GM19023 (cell line): Measurements from ENCODE around the gene MPRIP.

ENCODE experiments used
- ATAC-seq: cut with Tn5 transposase; IDR thresholded peaks from one replicate; pipeline ENCODE4 v1.9.1; 2021; ENCODE audit warnings: mild to moderate bottlenecking, moderate library complexity; ENCODE audit not compliant: unreplicated experiment

Gene MPRIP

DNA sequence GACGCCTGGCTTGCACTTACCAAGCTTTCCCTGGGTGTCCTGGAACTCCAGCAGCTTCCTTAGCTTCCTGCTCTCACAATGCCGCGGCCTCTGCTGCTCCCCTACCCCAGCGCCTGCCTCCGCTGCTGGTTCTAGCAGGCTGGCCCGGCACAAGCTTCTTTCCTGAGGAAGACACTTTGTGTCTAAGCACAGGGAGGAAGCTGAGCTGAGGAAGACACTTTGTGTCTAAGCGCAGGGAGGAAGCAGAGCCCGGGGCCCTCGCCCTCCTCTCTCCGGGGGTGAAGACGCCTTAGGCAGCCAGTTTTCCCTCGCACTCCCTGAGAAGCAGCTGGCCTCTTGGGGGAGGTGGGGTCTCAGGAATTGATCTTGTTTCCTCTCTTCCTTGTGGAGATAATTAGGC, 99.0 kb downstream of the MPRIP start:
- no peak for ATAC-seq

DNA sequence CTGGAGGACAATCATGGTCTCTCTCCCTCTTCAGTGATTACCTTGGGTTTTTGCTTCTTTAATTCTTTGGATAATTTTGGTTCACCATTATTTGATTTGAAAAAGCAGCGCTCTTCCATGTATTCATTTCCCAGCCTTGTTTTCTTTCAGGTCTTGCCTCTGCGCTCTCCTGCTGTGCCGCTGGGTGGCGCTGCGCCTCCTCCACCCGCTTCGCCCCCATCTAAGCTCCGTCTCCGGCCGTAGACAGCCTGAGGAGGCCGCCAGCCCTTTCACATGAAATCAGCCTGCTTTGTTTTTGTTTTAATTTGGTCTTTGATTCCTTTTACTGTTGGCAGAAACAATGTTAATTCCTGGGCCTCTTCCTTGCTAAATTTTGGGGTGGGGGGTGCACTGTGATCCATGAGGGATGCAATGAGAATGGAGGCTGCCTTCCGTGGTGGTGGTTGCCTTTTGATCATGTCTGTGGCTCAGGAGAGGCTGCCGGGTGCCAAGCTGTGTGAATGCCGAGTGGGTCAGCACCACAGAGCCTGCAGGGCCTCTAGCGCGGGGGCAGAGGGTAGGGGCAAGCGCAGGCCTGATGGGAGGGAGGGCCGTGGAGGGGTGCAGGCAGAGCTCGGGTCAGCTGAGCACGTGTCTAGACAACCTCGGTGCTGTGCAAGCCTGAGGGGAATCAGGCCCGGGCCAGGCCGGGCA, 99.7 kb downstream of the MPRIP start:
- ATAC-seq: no peak

DNA sequence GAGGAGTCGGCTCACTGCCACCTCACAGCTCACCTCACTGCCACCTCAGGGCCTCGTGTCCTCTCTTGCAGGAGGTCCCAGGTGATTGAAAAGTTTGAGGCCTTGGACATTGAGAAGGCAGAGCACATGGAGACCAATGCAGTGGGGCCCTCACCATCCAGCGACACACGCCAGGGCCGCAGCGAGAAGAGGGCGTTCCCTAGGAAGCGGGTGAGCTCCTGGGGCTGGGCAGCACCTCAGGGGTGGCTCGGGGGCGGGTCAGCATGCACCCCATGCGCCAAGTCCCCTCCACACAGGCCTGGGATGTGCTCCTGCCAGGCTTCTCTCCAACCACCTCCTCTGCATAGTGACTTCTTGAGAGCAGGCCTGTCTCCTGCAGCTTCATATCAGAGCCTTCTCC, 100.3 kb downstream of the MPRIP start:
- no peak for ATAC-seq

DNA sequence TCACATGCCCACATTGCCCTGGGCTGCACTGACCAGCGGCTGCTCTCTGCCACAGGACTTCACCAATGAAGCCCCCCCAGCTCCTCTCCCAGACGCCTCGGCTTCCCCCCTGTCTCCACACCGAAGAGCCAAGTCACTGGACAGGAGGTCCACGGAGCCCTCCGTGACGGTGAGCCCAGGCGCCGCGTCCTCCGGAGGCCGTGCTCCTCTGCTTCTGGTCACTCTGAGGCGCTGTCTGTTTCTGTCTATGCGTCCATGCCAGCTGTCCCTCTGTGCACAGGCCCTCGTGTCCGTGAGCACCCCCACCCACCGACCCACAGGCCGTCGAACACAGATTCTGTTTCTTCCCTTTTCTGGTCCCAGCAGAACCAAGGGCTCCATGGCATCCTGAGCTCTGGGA, 101.2 kb downstream of the MPRIP start:
- ATAC-seq: no peak

DNA sequence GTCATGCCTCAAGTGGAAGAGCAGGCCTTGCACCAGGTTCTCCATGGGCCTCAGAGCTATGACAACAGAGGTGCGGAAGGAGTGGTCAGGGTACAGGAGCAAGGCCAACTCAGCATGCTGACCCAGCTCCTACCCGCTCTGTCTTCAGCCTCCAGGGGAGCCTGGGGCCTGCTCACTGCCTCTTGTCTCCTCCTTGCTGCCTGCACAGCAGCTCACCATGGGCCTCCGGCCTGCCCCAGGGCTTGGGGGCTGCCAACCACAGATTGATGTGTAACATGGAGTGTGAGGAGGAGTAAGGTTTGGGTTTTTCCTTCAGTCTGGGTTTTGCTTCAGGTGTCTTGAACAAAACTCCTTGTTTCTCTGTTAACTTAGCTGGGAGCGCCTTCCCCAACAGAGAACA, 101.8 kb downstream of the MPRIP start:
- no peak for ATAC-seq

DNA sequence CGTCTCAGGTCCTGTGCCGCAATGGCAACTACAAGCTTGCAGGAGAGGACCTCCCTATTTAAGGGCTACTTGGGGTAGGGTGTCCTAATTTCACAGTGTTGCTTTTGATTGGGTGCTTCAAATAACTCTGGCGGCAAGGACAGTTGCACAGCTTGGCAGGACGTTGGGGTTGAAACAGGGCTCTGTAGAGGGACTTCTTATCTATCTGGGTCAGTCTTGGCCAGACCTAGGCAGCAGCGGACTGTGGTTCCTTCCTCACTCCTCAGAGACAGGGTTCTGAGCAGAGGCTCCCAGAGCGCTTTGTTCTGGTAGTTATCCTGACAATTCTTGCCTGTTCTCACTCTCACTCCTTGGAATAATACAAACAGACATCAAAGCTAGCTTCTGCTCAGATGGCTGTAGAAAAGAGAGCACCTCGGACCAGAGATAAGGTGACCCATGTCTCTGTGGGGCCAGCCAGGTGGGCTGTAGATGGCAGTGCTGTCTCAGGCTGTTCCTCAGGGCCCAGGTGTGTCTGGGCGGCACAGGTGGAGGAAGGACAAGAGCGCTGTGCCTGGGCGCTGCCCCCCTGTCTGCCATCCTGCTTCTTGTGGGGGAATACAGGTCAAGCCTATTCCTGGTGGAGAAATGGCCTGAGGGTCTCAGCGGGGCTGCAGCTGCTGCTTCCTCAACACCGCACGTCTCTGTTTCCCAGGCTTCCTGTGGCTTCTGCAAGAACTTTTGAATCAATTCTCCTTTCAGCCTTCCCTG, 102.8 kb downstream of the MPRIP start:
- ATAC-seq: no peak

DNA sequence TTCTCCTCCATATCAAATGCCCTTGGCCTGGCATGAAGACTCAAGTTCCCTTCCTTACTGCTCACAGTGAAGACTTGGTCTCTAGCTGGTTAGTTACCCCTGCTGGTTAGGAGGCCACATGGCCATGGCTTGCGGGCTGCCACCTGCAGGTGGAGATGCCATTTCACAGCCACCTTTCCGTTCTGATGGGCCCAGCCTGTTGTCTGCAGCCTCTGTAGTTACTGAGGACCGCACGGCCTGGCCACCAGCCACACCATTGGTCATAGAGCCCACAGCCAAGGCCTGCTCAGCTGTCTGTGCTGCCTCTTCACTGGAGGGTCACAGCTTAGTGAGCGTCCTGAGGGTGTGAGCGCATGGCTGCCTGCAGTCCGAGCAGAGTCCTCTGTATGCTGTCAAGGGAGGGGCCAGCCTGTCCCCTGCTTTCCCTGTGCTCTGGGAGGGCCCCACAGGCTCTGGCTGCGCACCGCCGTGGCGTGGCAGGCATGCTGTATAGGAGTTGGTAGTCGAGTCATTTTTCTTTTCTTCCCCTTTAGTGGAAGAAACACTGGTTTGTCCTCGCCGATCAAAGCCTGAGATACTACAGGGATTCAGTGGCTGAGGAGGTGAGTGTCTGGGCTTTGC, 104.6 kb downstream of the MPRIP start:
- ATAC-seq: no peak

DNA sequence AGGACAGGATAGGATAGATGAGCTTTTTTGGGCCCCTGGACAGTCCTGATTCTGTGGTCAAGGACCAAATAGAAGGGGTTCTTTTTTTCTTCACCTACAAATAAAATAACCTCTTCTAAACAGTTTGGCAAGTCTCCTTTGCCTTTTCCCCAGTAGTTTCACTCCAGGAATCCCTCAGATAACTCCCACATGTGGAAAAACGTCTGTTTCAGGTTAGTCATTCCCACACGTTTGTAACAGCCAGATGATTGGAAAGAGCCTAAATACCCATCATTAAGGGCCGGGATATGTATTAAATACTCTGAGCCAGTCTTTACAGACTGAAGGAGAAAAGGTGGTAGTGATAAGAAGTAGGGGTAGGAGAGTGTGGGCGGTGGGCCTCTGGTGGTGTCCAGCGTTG, 105.6 kb downstream of the MPRIP start:
- ATAC-seq: no peak

DNA sequence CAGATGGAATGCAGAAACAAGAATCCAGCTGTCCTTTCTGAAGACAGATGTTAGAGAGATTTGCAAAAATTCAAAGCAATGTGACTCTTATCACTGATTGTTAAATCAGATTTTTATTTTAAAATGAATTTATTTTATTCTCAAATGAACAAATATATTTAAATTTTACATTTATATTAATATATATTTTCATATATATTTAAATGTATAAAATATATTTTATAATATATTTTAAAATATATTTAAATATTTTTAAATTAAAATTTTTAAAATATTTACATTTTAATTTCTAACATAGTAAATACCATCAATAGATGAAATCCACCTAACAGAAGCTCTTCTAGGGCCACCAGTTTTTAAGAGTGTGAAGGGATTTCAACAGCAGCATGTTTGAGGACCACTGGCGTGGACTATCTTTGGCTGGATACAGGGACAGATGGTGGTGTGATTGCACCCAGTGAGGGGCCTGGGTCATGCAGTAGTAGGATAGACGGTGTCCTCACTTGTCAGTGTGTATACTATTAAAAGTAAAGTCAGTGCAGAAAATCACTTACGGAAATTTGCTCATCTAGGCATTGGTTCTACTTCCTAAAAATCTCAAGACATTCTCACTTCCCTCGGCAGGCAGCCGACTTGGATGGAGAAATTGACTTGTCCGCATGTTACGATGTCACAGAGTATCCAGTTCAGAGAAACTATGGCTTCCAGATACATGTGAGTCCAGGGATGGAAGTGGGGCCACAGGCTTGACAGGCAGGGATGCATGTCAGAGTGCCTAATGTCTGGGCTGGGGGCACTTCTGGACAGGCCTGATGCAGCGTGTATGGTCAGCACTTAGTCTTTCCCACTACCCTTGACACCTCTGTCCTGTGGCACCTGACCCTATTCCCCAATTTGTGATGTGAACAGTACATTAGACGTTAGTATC, 107.5 kb downstream of the MPRIP start:
- no peak for ATAC-seq

DNA sequence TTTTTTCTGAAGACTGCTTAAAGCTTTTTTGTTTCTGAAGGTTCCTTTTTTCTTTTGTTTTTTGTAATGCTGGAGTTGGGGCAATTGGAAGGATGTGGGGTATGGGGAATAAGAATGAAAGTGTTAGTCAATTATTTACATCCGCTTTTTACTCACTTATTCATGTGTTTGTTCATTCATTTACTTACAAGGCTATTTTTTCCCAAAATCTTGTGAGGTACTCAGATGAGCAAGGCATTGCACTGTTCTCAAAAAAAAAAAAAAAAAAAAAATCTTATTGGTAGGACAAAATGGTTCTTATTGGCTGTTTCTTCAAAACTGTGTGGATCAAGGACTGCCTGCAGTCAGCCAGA, 108.2 kb downstream of the MPRIP start:
- ATAC-seq: no peak

DNA sequence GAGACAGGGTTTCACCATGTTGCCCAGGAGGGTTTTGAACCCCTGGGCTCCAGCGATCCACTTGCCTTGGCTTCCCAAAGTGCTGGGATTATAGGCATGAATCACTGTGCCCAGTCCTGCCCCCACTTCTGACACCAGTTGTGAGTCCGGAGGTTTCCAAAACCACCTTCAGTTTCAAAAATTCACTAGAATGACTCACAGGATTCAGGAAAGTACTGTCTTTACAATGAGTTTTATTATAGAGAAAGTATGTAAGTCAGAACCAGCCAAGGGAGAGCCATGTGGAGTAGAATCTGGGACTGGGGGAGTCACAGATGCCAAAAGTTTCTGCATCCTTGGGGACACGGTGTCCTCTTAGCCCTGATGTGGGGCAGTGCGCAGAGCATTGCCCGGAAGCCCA, 108.8 kb downstream of the MPRIP start:
- no peak for ATAC-seq

DNA sequence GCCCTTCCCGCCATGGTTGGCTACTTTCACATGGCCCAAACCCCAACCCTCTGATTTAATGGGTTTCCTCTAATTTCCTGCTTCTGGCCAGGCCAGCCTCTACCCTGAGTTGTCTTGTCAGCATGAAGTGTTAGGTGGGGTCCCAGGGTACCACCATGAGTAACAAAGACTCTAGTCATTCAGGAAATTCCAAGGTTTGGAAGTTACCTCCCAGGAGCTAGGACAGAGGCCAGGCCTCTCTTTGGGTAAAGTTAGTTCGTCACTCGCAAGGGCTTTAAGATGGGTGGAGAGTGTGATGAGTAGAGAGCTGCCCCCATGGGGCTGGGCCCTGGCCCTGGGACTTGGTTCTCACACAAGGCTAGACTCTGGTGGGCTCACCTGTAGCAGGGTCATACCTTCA, 109.3 kb downstream of the MPRIP start:
- no peak for ATAC-seq

DNA sequence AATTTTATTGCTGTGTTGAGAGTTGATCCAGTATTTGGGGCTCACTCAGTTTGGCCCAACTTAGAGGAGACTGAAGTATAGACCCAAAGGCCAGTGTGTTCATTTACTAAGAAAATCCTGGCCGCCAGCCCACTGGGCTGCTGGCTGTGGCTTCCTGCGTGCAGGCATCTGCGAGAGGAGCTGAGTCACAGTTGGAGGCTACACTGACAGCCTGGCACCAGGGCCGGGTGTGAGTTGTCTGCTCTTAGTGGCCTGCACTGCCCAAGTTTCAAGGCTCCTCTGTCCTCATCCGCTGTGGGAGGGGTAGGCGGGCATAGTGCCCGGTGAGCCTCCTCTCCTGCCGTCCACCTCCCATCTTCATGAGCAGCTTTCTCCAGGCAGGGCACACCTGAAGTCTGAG, 109.7 kb downstream of the MPRIP start:
- ATAC-seq: no peak

DNA sequence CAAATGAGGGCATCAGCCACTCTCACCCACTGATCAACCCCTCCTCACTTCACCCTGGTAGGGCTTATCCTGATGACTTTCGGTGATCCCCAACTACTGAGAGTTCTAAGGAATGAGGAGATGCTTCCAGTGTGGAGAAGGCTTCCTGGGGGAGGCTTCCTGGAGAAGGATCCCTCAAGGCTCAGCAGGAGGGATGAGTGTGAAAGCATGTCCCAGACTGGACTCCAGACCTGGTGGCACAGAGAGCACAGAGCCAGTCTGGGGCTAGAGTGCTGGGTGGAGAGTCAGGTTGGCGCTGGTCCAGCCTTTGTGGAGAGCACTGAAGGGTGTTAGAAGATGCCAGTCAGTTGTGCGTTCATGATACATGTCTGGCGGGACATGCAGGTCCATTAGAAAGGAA, 110.1 kb downstream of the MPRIP start:
- ATAC-seq: no peak

DNA sequence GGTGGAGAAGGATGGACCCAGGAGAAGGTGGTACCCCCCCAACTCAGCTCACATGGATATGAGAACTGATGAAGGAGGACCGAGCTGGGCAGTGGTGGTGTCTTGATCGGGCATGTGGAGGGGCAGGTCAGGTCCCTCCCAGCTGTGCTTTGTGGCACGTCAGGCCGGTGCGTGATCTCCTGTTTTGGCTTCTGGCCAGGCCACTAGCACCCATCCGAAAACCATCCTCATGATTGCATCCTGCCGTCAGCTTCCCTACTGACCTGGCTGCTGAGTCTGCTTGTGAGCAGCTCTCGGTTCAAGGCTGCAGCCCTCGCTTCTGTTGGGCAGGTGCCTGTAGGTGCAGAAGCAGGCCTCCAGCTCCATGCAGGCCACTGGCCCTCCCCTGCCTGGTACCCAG, 110.8 kb downstream of the MPRIP start:
- no peak for ATAC-seq

DNA sequence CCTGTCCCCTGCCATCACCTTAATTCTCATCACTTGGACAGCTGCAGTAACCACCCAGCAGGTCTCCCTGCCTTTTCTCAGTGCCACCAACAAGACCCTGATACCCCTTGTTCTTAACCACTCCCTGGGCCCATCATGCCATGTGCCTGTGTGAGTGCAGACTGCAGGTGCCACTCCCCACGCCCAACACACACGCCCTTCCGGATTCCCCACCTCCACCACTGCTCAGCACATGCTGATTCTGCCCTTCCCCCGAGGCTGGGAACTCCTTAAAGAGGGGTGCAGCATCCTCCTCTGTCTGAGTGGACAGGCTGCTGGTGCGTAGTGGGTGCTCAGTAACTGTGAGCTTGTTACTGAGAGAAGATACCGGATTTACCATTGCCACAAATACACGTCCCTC, 111.5 kb downstream of the MPRIP start:
- no peak for ATAC-seq

DNA sequence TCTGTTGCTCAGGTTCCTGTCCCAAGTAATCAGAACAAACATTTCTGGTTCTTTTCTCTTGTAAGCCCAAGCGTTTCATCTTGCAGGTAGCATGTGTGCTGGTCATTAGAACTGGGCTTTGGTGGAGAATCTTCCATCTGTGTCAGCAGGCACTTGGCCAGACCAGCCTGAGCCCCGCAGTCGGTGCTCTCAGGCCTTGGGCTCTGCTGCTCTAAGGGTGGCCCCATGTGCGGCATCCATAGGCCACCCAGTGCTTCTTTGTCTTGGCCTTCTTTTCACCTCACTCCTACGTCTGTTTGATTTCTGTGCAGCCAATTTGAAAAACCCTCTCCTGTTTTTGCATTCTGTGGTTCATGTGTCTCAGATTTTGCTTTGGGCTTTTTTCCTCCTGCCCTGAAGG, 112.3 kb downstream of the MPRIP start:
- ATAC-seq: no peak

DNA sequence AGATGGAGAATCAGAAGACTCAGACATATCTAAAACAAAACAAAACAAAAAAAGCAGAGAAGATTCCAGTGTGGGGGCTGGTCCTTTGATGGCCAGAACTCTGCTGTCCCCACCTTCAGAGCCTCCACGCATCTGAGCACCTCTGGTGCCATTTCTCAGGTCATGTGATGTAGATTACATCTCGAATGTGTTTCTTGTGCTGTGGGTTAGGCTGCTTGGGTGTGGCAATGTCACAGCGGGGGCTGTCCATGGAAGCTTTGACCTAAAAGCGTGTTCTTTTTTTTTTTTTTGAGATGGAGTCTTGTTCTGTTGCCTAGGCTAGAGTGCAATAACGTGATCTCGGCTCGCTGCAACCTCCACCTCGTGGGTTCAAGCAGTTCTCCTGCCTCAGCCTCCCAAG, 112.7 kb downstream of the MPRIP start:
- no peak for ATAC-seq

DNA sequence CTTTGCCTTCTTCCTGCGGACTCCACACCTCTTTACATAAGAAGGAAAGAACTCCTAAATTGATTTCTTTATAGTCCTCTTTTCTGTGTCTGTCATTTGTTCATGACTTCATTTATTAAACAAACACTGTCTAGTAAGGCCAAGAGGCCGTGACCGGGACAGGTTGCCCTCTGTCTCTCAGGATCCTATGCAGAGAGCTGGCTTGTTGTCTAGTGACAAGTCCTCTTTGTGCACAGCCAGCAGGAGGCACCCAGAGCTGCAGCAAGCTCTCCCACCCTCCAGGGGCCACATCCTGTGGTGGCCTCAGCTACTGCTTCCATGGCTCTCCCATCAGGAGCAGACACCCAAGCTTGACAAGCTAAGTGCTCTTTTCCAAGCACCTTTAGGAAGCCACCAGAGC, 113.3 kb downstream of the MPRIP start:
- ATAC-seq: no peak

DNA sequence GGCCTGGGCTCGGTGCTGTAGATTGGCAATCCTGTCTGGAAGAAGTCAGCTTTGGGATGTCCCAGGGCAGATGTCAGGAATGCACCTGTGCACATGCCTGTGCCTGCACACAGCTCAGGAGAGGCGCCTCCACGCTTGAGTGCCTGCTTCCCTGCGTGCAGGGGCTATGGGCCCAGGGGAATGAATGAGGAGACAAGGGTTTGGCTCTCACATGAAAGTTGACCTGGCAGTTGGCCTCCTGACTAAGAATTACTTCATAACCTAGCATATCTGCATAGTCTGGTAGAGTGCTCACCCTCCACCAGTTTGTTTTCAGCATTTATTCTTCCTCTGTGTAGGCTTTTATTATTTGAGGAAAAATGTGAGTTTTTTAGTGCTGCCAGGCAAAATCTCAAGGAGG, 113.8 kb downstream of the MPRIP start:
- ATAC-seq: no peak

DNA sequence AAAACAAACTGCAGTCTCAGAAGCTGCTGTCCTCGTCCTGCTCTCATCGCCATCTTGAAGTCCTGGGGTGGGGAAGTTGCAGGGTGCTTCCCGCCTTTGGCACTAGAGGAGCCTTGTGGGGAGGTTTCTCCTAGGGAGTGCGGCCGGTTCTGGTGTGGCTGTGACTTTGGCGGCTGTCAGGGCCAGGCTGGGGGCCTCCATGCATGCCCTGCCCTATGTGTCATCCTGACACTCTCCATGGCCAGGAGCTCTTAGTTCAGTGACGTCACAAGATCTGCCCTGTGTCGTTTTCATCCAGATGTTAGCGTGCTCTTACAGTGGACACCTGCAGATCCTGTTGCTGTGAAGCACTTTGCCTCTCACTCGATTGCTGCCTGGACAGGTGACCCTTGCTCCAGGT, 114.3 kb downstream of the MPRIP start:
- ATAC-seq: no peak
